GM21515 (cell line): Measurements from ENCODE around the gene PLA2G12A.
A peak's percentile ranks its signal among the peaks of the same experiment; 100 is the strongest.

Source experiments
- ATAC-seq: cut with Tn5 transposase; IDR thresholded peaks from one replicate; pipeline ENCODE4 v1.9.1; 2021; ENCODE audit not compliant: unreplicated experiment

The PLA2G12A gene

DNA sequence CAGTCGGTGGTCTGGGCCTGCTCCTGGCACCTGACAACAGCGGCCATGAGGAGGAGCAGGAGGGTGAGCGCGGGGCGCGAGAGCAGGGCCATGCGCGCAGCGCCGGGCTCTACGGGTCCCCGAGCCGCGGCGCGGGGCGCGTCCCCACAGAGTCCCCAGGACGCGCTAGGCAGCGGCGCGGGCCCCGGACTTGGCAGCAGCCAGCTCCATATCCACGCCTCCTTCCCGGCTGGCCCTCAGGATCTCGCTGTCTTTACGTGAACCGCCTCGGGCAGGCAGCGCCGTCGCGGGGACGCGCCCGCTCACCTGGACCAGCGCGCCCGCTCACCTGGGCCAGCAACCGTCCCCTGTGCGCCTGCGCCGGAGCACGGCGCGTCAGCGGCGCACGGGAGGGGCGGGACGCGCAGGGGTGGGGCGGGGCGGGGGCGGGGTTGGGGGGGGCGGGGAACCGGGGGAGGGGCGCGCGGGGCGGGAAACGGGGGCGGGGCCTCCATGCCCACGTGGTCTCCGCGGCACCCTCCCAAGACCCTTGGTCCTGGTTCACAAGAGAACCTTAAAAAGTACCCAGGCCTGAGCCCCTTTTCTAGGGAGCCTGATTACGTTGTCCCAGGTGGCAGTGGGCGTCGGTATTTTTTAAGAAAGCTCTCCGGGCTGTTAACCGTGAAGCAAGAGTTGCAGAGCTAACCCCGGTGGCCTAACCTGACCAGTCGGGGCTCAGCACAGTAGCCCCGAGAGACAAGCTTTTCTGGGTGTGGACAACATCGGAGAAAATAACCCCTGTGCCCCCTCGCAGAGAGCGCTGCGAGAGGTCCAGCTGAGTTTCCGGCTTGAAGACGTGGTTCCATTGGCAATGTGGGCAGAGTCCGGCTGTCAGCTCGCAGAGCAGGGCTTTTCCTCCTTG, at the start of gene PLA2G12A:
Gene PLA2G12A (minus strand): TSS at position 353 of the 901 bp plus-strand sequence. CDS start 261 bp downstream, at position 92.
- peak; percentile 85 for ATAC-seq

GRCh38 chr4:109764789-109765402, 35.0 kb upstream of the PLA2G12A start:
- no peak for ATAC-seq

- ATAC-seq: no peak
Measured at GRCh38 chr4:109764376-109764775, 34.5 kb upstream of the PLA2G12A start.

- ATAC-seq: no peak
Measured at GRCh38 chr4:109760682-109761081, 30.8 kb upstream of the PLA2G12A start.

DNA sequence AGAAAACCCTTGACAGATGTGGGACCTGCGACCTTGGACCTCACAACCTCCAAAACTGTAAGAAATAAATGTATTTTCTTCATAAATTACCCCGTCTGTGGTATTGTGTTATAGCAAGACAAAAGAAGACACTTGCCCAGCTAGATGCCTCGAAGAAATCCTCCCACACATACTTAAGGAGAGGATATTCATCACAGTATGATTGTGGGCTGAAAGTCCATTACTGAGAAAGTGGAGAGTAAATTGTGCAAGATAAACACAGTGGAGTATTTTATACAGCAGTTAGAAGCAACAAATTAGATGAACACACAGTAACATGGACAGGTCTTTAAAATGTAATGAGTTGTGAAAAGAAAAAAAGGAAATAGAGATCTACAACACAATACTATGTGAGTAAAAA, 25.8 kb upstream of the PLA2G12A start:
- no peak for ATAC-seq

DNA sequence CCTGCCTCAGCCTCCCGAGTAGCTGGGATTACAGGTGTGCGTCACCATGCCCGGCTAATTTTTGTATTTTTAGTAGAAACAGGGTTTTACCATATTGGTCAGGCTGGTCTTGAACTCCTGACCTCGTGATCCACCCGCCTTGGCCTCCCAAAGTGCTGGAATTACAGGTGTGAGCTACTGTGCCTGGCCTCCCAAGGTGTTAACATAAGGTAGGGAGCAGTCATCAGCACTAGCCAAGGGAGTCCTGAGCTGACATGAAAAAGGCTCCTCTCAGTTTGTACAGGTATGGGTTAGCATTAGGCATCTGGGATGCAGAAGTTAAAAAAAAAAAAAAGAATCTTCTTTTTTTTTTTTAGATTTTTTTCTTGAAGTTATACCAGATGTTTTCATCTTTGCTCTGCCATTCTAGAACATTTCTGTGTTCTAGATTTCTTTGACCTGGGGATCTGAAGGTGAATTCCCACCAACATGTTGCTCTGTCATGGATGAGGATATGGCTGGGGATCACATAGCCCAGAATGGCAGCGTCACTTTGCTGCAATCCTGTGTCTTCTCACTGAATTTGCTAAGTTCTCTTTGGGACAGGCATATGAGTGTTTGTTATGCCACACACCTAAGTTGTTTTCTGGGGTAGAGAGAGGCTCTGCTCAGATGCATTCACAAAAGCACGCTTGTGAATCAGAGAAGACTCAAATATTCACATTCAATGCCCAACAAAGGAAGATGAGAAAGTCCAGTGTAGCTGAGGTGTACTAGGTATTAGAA, 24.4 kb upstream of the PLA2G12A start:
- no peak for ATAC-seq

DNA sequence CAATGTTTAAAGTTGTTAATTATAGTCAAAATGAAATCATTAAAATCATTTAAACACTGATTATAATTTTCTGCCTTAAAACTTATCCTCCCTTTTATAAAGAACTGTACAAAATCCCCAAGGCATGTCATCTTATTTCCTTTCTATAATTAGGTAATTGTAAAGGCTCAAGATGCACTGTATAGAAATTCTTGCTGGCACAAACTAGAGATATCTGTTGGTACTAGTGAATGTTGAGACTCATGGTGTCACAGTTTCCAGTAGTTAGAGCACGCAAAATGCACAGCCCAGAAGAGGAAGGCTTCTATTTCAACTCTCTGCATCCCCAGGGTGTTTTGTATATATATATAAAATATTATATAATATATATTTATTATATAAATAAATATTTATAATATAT, 22.7 kb upstream of the PLA2G12A start:
- no peak for ATAC-seq

- ATAC-seq: no peak
Measured at GRCh38 chr4:109751852-109752251, 22.0 kb upstream of the PLA2G12A start.

DNA sequence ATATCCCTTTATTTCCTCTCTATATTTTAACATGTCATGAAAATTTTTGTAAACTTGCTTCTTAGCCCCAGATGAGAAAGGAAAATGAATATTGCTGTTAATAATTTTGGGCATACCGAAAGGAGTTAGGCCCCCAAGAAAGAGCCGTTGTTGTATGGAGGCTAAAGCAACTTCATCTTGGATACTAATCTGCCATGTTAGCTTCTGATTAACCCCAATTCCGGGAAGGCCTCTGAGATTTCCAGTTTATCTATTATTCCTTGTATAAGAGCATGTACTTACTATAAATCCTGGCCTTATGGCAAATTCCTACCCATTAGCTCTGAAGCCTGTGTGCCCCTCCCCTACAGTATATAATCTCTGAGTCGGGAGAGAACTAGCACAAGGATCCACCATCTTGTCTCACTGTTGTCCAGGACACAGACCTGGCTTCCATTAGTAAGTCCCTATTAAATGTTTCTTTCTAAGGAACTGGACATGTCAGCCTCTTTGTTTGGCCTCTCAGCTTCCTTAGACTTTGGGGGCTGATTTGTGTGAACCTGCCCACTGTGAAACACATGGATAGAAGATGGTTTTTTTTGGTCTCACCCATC, 20.9 kb upstream of the PLA2G12A start:
- no peak for ATAC-seq

DNA sequence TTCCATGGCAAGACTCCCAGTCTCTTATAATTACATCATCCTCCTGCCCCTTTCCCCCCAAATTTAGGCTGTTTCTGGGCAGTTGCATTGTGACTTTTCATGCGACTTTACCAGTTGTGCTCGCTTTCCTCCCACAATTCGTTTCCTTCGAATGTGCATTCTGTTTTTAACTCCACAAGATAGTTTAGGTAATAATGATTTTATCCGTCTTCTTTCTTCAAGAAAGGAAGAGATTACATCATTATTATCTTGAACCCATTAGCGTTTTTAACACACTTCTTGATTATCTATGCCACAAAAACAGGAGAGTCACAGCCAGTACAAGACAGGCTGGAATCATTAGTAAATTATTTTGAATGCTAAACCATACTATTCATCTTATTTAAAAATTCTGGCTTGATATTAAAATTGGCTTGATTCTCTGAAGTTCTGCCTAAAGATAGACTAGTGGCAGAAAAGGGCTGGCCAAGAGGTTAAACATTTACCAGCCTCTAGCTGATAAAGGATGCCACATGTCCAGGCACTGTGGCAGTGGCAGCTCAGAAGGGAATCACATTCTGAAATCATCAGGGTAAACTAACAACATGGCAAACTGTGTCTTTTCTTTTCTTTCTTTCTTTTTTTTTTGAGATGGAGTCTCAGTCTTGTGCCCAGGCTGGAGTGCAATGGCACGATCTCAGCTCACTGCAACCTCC, 19.7 kb upstream of the PLA2G12A start:
- no peak for ATAC-seq

GRCh38 chr4:109748114-109748513, 18.2 kb upstream of the PLA2G12A start:
- ATAC-seq: no peak

DNA sequence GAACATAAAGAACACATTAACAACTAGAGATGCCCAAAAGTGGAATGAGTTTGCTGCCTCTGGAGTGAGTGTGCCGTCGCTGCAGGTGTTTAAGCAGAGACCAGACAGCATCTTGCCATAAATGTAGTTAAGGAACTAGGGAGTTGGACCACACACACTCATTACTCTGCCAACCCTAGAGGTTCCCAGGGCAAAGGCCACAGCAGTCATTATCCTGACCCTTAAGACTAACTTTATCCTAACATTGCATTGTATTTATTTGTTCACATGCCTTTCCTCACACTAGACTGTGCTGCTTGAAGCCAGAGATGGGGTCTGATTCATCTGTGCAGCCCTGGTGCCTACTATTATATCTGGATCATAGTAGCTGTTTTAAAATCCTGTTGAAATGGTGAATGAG, 16.9 kb upstream of the PLA2G12A start:
- ATAC-seq: no peak

- ATAC-seq: no peak
Measured at GRCh38 chr4:109745830-109746229, 16.0 kb upstream of the PLA2G12A start.

DNA sequence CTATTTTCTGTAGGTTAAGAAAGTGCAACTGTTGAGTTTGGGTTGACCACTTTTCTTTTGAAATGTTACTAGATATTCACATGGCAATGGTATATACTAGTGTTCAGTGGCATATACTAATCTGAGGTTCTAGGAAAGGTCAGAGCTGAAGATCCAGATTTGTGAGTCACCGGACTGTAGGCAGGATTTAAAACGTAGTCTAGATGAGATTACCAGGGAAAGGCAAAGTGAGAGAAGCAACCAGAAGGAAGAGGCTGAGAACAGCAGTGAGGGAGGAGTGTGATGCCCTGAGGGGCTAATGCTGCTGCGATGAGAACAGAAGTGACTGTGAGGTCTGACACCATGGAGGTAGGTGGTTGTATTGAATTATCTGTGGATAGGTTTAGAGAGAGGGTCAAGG, 9.7 kb upstream of the PLA2G12A start:
- ATAC-seq: no peak

DNA sequence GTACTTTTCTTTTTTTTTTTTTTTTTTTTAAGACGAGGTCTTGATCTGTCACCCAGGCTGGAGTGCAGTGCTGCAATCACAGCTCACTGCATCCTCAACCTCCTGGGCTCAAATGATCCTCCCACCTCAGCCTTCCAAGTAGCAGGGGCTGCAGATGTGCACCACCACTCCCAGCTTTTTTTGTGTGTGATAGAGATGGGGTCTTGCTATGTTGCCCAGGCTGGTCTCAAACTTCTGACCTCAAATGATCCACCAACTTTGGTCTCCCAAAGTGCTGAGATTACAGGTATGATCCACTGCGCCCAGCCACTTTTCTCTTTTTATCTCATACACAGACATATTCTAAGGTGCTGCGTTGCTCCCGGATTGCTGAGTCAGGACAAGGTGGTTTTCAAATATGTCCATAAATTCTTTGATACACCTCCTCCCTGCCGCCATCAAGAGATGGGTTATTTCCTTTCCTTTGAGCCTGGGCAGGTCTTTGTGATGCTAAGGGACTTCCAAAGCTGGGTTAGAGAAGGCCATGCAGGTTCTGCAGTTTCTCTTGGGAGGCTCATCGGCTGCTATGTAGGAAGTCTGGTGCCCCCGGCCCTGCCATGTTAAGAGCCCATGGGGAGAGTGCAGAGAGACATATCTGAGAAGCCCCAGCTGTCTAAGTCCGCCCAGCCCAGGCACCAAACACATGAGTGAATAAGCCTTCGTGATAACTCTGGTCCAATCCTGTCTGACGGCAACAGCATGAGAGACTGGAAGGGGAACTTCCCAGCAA, 8.4 kb upstream of the PLA2G12A start:
- ATAC-seq: no peak

GRCh38 chr4:109735566-109736365, 5.9 kb upstream of the PLA2G12A start:
- ATAC-seq: no peak

GRCh38 chr4:109733728-109734127, 3.9 kb upstream of the PLA2G12A start:
- no peak for ATAC-seq

DNA sequence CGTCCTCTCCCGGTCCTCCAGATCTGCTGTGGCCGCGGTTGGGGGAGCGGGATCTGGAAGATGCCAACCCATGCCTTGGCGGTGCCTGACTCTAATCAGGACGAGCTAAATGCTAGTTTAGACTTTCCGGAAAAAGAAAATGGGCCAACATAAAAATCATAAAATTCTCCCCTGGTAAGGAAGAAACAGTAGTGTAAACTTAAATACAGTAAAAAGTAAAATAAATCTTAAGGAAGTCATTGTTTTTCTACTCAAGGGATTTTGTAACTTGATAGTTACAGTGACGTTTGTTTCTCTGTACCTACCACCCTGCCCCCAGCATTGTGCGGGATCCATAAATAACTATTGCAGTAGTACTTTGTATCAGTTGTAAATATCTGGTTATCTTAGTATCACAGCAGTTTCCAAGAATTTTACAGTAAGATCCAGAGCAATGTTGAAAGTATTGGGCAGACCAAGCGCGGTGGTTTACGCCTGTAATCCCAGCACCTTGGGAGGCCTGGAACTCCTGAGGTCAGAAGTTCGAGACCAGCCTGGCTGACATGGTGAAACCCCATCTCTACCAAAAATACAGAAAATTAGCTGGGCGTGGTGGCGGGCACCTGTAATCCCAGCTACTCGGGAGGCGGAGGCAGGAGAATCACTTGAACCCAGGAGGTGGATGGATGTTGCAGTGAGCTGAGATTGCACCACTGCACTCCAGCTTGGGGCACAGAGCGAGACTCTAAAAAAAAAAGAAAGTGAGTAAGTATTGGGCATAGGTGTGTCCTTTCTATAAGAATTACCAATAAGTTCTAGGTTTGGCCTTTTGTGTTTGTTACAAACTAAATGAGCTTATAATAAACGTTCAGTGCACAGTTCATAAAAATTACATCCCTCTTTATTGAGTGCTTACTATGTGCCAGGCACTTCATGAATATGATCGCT, 1.0 kb upstream of the PLA2G12A start:
- no peak for ATAC-seq
